GM23248 (cell line): ENCODE results near the gene ASIC2.

Source experiments
- EZH2 ChIP-seq: fragments of 200-600 bp; sonication (generic); IDR thresholded peaks from 2 replicates; pipeline ENCODE4 v1.6.1; 2018; ENCODE audit warnings: antibody characterized with exemption, mild to moderate bottlenecking; ENCODE audit not compliant: insufficient read depth, poor library complexity, severe bottlenecking
- EZH2phosphoT487 ChIP-seq: fragments of 200-600 bp; sonication (generic); IDR thresholded peaks from 2 replicates; pipeline ENCODE4 v1.6.1; 2018; ENCODE audit warnings: antibody characterized with exemption, moderate library complexity, mild to moderate bottlenecking, low read depth; ENCODE audit not compliant: insufficient read depth

- TF ChIP-seq EZH2 (no peak), EZH2phosphoT487 (no peak)
Measured at GRCh38 chr17:32993977-32994376, 299.1 kb downstream of the ASIC2 start.
